BE2C (cell line): ENCODE measurements around the gene SCAND1.

Source experiments
- DNase-seq: peaks from one replicate; pipeline ENCODE4 v3.0.0-alpha.2; 2020
- H3K27me3 ChIP-seq: fragments of 250-450 bp; sonication (Bioruptor Pico); 2 replicates; pipeline ENCODE4 v1.5.1; 2020; ENCODE audit warnings: mild to moderate bottlenecking
- H3K36me3 ChIP-seq: fragments of 250-450 bp; sonication (Bioruptor Pico); 2 replicates; pipeline ENCODE4 v1.5.1; 2020; ENCODE audit warnings: mild to moderate bottlenecking
- H3K4me1 ChIP-seq: fragments of 250-450 bp; sonication (Bioruptor Pico); 2 replicates; pipeline ENCODE4 v1.5.1; 2020
- H3K4me3 ChIP-seq: 2 replicates; pipeline ENCODE4 v1.5.1; 2011; ENCODE audit warnings: low read depth, low read length
- H3K9me3 ChIP-seq: fragments of 250-450 bp; sonication (Bioruptor Pico); 2 replicates; pipeline ENCODE4 v1.5.1; 2020
- CTCF ChIP-seq: IDR thresholded peaks from 2 replicates; pipeline ENCODE4 v1.5.1; 2012; ENCODE audit warnings: mild to moderate bottlenecking, low read depth, low read length

The SCAND1 gene

GRCh38 chr20:35978041-35978513 lies 23.8 kb upstream of the SCAND1 start:
- no peak for TF ChIP-seq CTCF
- H3K4me1 ChIP-seq, result no peaks in the 10 kb centered on the region

GRCh38 chr20:35975576-35976373 lies 21.5 kb upstream of the SCAND1 start:
- Histone ChIP-seq H3K36me3 (no peaks in the 10 kb centered on the region), H3K27me3 (no peaks in the 10 kb centered on the region), H3K9me3 (no peaks in the 10 kb centered on the region), H3K4me3 (no peak overlapping the region), H3K4me1 (no peaks in the 10 kb centered on the region)
- no peak for TF ChIP-seq CTCF
- no peak for DNase-seq

More at GRCh38 chr20:35978041-35978513, 23.8 kb upstream of the SCAND1 start:
- Histone ChIP-seq H3K27me3 (no peaks in the 10 kb centered on the region), H3K36me3 (no peaks in the 10 kb centered on the region), H3K9me3 (no peaks in the 10 kb centered on the region), H3K4me3 (no peak overlapping the region)
- no peak for DNase-seq

GRCh38 chr20:35974256-35974655 lies 20.0 kb upstream of the SCAND1 start:
- no peak for DNase-seq
- Histone ChIP-seq H3K4me1 (no peaks in the 10 kb centered on the region), H3K9me3 (no peaks in the 10 kb centered on the region), H3K4me3 (no peak overlapping the region), H3K36me3 (no peaks in the 10 kb centered on the region), H3K27me3 (no peaks in the 10 kb centered on the region)
- TF ChIP-seq CTCF, result no peak

- H3K4me3 ChIP-seq, result no peak overlapping the region
- H3K27me3 ChIP-seq, result no peaks in the 10 kb centered on the region
- H3K36me3 ChIP-seq, result no peaks in the 10 kb centered on the region
- DNase-seq, result no peak
- TF ChIP-seq CTCF, result no peak
- H3K4me1 ChIP-seq, result no peaks in the 10 kb centered on the region
- H3K9me3 ChIP-seq, result no peaks in the 10 kb centered on the region
Measured at GRCh38 chr20:35972462-35972861, 18.2 kb upstream of the SCAND1 start.

- Histone ChIP-seq H3K4me3 (no peak overlapping the region), H3K9me3 (no peaks in the 10 kb centered on the region), H3K27me3 (no peaks in the 10 kb centered on the region), H3K36me3 (no peaks in the 10 kb centered on the region), H3K4me1 (no peaks in the 10 kb centered on the region)
- no peak for TF ChIP-seq CTCF
- no peak for DNase-seq
Measured at GRCh38 chr20:35971981-35972380, 17.7 kb upstream of the SCAND1 start.

- no peaks in the 10 kb centered on the region for H3K27me3 ChIP-seq
- no peak overlapping the region for H3K4me3 ChIP-seq
- no peaks in the 10 kb centered on the region for H3K9me3 ChIP-seq
- no peaks in the 10 kb centered on the region for H3K36me3 ChIP-seq
- H3K4me1 ChIP-seq, result no peaks in the 10 kb centered on the region
- TF ChIP-seq CTCF, result no peak
- DNase-seq, result no peak
Measured at GRCh38 chr20:35968930-35969329, 14.6 kb upstream of the SCAND1 start.
